Epidermal melanocyte (primary cell): Measurements from ENCODE around the gene ACTR6.
"Not testable (repeated sequence)": the region's sequence is repeated elsewhere in the genome, so short reads cannot be mapped to it uniquely, and the experiment has no call there.

Source experiments
- DNase-seq: peaks from one replicate; pipeline ENCODE4 v3.0.0; 2011; ENCODE audit warnings: low spot score; ENCODE audit not compliant: insufficient read length

ACTR6 gene

DNA sequence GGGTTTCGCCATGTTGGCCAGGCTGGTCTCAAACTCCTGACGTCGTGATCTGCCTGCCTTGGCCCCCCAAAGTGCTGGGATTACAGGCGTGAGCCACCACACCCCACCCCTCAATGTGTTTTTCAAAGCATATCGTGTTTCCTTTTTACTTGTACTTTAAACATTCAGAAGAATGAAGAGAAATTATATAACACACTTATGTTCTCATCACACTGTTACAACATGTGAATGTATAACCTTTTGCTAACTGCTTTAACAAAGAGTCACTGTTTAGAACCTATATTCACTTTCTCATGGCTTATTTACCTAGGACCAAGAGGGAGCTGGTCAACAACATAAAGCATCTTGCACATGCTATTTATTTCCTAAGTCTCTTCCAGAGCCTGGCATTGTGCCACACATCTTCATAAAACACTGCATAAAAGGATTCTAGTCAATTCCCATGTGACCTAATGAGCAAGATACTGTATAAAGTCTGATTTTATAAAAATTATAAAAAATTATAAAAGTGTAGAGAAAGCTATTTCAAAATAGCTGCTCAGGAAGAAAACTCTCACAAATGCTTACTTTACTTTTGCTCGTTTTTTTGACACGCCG, 16.0 kb upstream of the ACTR6 start:
- no peak for DNase-seq

DNA sequence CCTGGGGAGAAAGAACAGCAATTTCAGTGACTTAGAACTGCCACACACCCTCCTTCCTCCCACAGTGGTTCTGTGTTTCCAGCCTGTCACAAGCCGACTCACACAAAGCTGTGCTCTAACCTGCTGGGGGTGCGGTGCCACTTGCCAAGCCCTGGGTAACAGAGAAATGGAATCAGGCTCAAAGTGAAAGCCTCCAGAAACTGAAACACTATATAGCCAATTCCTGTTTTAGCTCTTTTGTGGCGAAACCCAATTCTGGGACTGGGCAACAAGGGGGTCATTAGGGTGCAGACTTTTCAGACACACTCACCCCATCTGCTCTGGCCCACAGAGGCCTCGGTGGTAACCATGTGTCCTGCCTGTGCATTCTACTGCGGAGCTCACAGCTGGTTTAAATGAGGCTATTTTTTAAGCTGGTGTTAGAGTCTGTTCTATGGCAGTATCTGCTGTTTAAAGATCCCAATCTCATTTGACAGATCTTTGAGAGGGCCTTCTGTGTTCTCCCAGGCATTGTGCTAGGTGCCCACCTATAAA, 15.2 kb upstream of the ACTR6 start:
- DNase-seq: no peak

DNA sequence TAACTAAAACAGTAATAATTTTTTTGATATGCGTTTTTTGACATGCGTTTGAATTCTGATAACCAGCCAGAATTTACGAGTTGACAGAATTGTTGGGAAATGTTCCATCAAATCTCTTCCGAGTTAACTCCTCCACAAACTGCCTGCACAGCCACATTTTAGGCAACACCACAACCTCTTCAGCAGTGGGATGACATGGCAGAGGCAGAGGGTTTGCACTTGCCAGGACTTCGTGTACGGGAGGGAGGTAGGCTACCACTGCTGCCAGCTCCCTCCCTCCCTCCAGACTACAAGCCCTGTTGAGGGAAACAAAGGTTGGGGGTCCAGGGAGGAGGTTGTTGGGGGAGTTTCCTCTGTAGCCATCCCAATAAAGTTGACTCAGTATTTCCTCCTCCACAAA, 14.5 kb upstream of the ACTR6 start:
- no peak for DNase-seq

DNA sequence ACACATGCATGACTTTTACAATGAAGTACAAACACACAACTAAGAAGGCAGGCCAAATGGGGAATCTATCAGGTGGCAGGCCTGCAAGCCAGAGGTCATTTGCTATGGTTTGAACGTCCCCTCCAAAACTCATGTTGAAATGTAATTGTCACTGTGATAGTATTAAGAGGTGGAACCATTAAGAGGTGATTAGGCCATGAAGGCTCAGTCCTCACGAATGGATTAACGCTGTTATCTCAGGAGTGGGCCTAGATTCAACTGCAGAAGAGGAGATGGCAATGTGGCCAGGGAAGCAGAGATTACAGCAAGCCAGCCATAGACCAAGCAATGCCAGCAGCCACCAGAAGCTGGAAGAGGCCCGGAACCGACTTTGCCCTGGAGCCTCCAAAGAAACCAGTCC, 13.5 kb upstream of the ACTR6 start:
- no peak for DNase-seq

DNA sequence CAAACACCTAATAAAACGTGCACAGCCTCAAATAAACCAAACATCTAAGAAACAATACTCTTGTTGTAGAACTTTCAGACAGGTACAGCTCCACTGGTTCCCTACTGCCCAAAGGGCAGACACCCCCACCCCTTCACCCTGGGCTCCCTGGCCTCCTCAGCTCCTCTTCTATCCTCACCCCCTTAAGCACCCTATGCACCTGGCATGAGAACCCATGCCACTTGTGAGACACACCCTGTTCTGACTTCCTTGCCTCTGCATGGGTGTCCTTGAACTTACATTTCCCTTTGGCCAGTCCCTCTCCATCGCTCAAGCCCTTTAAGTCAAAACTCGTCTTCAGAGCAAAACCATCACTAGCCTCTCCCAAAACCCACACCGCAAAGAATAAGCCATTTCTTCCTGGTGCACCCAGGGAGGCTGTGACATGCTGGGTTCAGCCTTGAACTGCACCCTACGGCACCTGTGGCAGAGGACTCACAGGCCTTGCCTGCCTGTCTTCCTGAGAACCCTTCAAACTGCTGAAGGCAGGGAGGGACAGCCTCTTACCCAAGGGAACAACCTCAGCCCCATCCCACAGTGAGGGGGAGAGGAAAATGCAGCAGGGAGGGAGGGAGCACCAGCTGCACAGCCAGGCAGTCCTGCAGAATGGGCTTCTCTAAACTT, 12.6 kb upstream of the ACTR6 start:
- no peak for DNase-seq

DNA sequence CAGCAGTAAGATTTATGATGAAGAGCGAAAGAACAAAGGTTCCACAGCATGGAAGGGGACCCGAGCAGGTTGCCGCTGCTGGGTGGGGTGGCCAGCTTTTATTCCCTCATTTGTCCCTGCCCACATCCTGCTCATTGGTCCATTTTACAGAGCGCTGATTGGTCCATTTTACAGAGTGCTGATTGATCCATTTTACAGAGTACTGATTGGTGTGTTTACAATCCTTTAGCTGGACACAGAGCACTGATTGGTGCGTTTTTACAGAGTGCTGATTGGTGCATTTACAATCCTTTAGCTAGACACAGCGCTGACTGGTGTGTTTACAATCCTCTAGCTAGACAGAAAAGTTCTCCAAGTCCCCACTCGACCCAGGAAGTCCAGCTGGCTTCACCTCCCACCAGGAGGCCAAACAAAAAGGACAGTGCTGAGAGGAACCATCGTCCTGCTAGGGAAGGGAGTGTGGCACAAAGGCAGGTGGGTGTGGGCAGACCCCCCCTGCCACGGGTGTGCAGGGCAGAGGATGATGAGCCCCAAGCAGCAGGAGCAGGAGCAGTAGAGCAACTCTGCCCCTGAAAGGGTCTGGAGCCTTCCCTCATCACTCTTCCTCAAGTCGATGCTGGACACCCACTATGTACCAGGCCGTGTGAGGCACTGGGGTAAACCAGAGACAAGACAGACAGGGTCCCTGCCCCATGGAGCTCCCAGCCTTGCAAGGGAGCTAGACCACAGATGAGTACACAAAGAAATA, 11.6 kb upstream of the ACTR6 start:
- DNase-seq: not testable (repeated sequence)

DNA sequence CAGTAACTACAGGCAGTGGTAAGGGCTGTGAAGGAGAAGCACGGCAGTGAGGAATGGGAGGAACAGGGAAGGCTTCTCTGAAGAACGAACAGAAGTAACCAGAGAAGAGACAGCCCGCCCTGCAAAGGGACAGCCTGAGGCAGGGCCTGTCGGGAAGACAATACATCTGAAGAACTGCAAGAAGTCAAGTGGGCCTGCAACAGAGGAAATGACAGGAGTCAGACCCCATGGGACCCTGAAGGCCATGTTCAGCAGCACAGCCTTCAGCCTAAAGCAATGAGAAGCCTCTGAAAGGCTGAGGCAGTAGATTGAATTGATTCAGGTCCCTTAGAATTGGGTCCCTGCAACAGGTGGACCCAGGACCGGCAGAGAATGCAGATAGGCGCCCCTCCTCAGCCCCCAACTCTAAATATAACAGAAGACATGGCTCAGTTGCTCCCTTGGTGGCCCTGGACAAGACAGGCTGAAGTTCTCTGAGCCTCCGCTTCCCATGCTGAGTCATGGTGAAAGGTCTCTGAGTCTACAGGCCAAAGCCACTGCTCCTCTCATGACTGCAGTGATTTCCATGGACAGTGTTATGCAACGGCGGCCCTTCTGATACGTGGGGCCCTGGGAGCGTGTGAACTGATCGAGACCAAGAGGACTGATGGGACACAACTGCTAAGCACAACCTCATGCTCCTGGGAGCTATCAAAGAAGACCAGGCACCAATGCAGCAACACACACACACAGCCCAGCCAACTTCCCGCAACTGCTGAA, 10.8 kb upstream of the ACTR6 start:
- DNase-seq: no peak

DNA sequence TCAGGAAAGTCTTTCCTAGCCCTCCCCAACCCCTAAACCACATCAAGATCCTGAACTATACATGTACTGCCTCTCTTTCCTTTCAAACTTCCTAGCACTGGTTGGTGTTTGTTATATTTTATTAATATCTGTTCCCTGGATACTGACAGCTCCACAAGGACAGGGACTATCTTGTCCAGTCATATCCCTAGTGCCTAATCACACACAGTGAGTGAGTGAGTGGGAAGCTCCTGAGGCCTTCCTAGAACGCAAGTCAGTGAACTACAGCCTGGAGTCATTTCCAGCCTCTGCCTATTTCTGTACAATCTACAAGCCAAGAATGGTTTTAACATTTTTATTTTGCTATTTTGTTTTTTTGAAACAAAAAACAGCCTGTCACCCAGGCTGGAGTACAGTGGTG, 7.5 kb upstream of the ACTR6 start:
- no peak for DNase-seq

DNA sequence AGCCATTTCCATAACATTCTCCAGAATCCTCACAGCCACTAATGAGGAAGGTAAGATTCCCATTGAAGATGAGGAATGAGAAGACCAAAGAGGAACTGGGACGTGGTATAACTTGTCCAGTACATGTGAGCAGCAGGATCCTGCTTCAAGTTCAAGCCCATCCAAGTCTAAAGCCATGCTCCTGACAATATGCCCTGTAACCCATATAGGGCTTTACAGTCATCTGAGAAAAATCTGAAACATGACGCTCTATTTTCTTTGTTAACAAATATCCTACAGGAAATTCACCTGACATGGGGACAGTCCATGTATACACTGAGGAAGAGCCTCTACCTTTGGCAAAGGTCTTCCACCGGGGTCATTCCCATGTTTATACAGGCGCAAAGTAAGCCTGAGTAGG, 3.1 kb upstream of the ACTR6 start:
- DNase-seq: no peak

DNA sequence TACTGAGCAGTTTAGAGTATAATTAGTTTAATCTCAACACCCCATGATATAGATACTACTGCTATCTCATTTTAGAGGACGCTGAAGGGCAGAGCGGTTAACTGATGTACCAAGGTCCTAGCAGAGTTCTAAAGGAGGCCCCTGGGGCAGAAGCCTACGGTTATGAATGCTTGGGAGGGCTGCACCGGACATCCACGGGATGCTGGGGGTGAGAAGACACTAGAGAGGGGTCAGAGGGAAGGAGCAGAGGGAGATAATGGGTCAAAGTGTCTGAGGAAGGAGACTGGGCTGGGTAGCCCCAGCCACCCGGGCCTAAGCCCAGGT, 1.6 kb upstream of the ACTR6 start:
- no peak for DNase-seq

DNA sequence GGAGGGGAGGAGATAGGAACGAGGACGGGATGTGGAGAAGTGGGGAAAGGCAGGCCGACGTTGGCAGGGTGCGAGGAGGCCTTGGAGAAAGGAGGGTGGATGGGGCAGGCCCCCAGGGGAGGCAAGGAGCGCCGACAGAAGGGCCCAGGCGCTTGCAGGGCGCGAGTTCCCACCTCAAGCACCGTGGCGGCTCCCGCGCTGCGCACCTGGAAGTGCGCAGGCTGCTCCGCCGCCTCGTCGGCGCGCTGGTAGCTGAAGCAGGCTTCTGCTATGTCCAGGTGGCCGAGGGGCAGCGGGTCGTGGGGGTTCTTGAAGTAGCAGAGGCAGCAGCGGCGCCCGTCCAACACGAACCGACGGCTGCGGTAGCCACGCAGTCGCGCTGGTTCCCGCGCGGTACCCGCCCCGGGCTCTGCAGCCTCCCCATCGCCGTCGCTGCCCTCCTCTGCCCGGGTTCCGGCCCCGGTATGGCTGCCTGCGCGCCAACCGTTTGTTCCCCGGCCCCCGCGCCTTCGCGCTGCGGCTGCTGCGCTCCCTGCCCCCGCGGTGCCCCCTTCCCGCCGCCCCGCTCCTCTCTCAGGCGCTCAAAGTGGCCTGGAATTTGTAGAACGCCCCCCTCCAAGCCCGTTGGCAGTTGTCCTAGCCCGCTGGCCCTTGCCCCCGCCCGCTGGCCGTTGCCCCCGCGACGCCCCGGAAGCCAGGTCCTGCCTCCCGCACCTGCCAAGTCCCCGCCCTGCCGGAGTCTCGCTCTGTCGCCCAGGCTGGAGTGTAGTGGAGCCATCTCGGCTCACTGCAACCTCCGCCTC, 1.1 kb upstream of the ACTR6 start:
- peak; percentile 16 for DNase-seq

DNA sequence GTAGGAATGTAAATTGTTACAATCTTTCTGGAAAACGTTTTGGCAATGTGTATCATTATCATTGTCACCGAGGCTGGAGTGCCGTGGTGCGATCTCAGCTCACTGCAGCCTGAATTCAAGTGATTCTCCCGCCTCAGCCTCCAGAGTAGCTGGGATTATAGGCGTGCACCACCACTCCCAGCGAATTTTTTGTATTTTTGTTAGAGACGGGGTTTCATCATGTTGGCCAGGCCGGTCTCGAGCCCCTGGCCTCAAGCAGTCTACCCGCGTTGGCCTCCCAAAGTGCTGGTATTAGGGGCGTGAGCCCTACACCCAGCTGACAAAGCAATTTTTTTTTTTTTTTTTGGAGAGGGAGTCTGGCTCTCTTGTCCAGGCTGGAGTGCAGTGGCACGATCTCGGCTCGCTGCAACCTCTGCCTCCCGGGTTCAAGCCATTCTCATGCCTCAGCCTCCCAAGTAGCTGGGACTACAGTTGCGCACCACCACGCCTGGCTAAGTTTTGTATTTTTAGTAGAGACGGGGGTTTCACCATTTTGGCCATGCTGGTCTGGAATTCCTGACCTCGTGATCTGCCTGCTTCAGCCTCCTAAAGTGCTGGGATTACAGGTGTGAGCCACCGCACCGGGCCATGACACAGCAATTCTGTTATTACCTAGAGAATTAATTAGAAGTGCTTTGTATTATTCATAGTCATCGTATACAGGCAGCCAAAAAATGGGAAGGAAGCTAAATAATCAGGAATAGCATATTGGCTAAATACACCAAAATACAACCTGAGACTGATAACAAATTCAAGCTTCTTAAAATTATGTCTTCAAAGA, 1.2 kb downstream of the ACTR6 start:
- DNase-seq: no peak

DNA sequence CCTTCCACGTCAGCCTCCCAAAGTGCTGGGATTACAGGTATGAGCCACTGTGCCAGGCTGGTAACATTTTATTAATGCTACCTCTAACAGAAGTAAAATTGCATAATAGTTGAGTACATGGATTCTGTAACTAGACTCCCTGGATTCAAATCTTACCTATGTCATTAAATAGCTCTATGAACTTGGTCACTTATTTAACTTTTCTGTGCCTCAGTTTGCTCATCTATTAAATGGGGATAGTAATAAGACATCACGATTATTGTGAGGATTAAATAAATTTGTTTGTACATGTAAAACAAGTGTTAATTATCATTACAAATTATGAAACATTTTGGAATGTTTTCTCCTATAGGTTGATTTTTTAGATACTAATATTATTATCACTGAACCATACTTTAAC, 6.7 kb downstream of the ACTR6 start:
- DNase-seq: no peak

DNA sequence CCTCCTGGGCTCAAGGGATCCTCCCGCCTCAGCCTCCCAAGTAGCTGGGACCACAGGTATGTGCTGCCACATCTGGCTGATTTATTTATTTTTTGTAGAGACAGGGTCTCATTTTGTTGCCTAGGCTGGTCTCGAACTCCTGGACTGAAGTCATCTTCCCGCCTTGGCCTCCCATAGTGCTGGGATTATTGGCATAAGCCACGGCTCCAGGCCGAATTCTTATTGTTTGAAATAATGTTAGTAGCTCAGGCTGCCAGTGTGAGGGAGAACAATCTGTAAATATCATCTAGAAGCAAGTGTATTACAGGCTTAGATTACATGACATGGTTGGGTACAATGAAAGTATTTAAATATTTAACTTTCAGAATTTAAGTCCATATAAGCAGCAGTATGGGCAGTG, 8.2 kb downstream of the ACTR6 start:
- DNase-seq: no peak

DNA sequence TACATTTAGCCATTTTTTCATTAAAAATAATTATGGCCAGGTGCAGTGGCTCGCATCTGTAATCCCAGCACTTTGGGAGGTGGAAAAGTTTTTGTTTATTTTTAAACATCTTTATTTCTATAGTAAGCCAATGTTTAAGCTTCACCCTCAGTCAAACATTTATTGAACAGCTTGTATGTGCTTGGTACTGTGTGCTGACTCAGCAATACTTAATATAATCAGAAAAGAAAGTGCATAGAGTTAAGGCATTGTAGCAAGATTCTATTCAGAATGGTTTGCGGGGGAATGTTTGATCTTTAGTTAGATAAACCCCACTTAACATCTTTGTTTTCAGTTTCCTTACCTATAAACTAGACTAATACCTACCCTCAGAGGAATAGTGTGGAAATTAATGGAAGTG, 11.1 kb downstream of the ACTR6 start:
- no peak for DNase-seq

DNA sequence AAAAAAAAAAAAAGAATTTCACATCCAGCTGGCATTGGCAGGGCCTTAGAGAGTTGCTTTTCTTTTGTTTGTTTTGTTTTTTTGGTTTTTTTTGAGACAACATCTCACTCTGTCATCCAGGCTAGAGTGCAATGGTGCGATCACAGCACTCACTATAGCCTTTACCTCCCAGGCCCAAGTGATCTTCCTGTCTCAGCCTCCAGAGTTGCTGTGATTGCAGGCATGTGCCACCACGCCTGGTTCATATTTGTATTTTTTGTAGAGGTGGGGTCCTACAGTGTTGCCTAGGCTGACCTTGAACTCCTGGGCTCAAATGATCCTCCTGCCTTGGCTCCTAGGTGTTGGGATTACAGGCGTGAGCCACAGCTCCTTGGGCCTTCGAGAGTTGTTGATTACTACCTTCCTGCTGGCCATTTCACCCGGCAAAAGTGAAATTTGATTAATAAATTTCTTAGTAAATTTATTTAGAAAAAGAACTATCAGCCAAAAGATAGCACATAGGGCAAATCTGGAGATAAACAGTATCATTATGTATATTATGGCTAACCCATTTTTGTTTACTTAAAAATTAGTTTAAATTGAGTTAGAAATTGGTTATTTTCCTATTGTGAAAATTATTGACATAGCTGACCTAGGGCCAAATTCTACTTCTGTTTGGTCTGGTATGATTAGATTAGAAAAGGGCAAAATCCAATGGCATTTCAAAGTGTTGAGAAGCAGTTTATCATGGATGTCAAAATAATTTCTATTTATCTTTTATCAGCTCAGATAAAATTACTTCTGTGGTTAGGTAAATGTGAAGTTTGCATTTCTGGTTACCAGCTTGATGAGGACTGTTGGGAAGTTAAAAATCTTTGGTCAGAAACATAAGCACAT, 12.6 kb downstream of the ACTR6 start:
- DNase-seq: no peak

DNA sequence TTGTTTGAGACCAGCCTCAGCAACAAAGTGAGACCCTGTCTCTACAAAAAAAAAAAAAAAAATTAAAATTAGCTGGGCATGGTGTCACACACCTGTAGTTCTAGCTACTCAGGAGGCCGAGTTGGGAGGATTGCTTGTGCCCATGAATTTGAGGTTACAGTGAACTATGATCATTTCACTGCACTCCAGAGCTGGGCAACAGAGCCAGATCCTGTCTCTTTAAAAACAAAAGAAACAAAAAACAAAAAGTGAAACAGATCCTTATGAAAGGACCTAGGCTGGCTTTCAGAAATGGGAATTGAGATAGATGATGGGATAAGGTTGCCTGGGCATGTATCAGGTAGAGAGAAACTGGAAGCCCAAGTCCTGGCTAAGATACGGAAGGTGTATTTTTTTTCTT, 13.9 kb downstream of the ACTR6 start:
- DNase-seq: no peak

DNA sequence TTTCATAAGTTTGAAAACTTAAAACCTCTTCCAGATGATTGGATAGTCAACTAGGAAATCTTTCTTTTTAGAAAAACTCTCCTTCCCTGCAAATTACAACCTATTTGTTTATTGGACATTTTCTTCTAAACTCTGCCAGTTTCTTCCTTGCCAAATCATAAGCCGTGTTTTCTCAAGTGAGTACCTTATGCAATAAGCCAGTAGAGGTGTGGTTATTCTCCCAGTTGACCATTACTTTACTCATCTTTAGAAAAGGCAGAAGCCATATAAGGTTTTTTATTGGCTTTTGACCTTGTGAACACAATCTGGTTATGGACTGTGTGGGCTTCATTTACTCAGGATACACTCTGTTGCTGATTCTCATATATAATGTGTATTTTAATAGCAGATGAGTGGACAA, 14.6 kb downstream of the ACTR6 start:
- no peak for DNase-seq

DNA sequence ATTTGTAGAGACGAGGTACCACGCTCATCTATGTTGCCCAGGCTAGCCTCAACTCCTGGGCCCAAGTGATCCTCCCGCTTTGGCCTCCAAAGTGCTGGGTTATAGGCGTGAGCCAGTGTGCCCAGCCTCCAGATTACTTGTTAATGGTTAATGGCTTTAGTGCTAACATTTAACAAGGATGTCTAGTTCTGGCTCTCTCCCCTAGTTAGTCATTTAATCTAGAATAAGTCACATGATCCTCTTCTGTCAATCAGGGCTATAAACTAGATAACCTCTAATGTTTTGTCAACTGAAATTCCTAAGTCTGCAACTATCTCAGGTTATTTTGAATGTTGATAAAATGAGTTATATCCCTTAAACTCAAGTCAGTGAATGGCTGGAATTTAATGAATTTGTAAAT, 15.7 kb downstream of the ACTR6 start:
- DNase-seq: no peak
